ENCODE results near the gene ERBB4.

DNA sequence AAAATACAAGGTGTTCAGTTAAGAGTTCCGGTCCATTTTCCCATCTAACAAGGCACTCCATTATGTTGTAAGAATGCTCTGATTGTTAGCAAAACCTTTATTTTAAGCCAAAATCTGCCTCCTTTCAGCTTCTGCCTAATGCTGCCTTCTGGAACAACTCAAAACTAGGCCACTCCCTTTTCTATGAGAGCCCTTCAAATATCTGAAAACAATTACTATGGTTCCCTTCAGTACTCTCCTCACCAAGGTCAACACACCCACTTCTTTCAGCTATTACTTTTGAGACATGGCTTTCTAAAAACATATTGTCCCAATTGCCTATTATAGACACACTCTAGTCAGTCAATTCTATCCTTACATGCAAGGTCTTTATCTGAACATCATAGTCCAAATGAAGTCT is 429.4 kb downstream of the ERBB4 start:
- TF ChIP-seq SUZ12 (IDR thresholded peaks at IDR 0.05; ENCODE audit: low read length) (no peak), CHD1 (IDR thresholded peaks at IDR 0.05; ENCODE audit: low read depth, low read length) (no peak), CTCF (IDR thresholded peaks at IDR 0.05; ENCODE audit: control extremely low read depth in 1 of 3, insufficient read depth in 1 of 3, low read depth in 1 of 3, low read length in 3 of 3) (no peak), TAF1 (IDR thresholded peaks at IDR 0.05; ENCODE audit: low read depth, low read length) (no peak), POLR2A (IDR thresholded peaks at IDR 0.05; ENCODE audit: control extremely low read depth in 1 of 2, low read depth in 2 of 2, low read length in 2 of 2) (no peak), MAFK (IDR thresholded peaks at IDR 0.05; ENCODE audit: low read depth, low read length) (no peak), EZH2 (IDR thresholded peaks at IDR 0.05; ENCODE audit: low read depth, low read length, severe bottlenecking) (no peak)
